ENCODE results near the gene GRAMD1B.
A peak's percentile ranks its signal among the peaks of the same experiment; 100 is the strongest.

The GRAMD1B gene

DNA sequence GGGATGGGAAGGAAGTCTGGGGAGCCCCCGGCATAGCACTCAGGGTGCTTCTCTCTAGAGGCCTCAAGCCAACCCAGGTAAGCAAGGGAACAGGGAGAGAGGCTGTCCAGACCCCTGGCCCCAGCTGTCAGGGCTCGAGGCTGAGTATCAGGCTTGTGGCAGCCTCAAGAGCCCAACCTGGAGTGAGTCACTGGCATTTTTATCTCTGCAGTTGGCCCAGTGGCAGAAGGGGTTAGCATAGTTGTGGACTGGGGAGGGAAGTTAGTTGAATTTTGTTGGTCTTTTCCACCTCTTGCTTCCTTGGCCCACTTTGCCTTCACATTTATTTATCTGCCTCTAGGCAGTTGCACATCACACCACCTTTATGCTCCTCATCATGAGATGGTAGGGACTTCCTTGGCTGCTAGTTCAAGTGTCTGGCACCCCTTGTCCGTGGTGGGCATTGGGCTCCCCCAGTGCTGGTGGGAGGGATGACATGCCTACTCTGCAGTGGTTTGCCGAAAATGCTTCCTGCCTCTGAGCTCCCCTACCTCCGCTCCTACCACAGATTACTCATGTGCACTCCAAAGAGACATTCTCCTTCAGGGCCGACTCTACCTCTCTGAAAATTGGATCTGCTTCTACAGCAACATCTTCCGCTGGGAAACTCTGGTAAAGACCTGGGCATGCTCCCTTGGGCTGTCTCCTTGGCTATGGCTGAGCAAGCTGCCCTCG lies 164.3 kb downstream of the GRAMD1B start:
- DNase-seq (ENCODE audit: low read depth, low spot score) = no peak
- no peak overlapping the region for H3K4me3 ChIP-seq (ENCODE audit: low read length)

DNA sequence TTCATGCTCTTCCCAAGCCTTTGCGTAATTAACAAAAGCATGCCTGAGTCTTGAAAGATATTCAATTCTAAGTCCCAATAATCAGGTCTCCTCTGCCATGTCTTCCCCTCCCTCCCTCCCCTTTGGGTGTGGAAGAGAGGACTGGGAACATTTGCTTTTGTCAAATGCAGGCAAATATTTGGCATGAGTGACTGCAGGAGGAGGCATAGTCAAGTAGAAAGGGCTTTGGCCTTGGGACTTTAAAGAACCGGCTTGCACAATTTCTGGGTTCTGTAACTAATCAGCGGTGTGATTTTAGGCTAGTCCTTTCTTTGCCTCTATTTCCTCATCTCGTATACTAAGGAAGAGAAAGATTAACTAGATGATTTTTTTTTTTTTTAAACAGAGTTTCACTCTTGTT lies 164.9 kb downstream of the GRAMD1B start:
- no peak for DNase-seq (ENCODE audit: low read depth, low spot score)
- H3K4me3 ChIP-seq (ENCODE audit: low read length) = no peak overlapping the region

DNA sequence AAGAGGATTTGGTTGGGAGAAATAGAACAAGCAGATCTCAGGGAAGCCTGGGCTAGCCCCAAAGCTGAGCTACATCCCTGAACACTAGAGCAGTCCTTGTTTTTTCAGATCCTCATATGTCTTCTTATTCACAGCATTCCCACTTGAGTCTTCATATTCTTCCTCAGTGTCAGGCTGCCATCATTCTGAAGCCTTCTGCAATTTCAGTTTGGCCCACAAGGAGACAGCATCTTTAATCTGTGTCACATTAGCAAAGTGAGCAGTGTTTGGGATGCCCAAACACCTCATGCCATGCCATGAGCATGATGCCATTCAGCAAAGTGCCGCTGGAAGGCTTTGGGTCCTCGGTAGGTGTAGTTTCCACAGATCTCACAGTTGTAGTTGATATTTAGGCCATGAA lies 167.8 kb downstream of the GRAMD1B start:
- no peak overlapping the region for H3K4me3 ChIP-seq (ENCODE audit: low read length)
- no peak for DNase-seq (ENCODE audit: low read depth, low spot score)

DNA sequence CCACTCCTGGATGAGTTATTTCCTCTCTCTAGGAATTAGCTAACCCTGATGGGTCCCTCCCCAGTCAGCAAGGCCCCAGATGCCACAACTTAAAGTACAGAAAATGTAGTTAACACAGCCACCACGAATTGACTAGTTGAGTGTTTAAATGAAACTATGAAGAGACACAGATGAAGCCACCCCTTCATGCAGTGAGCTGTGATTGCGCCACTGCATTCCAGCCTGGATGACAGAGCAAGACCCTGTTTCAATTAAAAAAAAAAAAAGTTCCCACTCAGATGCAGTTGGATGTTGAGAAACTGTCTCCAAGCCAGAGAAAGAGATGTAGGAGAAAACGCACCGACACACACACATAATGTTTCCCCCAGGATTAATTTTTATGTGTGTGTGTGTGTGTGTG lies 171.1 kb downstream of the GRAMD1B start:
- no peak overlapping the region for H3K4me3 ChIP-seq (ENCODE audit: low read length)
- no peak for DNase-seq (ENCODE audit: low read depth, low spot score)

DNA sequence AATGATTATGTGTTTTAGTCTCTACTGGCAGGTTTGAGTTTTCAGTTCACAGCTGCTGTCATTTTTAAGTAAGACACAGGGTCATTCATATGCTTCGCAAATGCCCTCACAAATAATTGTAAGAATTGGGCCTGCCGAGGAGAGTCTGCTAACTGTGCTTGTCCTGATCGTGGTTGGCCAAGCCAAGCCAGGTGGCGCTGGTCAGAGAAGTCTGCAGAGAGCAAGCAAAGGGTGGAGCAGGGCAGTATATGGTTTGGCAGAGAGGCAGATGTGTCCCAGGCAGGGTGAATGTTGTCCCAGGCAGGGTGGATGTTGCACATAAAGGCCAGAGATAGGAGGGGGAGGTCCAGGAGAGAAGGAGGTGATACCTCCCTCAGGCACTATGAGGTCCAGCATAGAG lies 171.7 kb downstream of the GRAMD1B start:
- no peak for DNase-seq (ENCODE audit: low read depth, low spot score)
- H3K4me3 ChIP-seq (ENCODE audit: low read length) = no peak overlapping the region

DNA sequence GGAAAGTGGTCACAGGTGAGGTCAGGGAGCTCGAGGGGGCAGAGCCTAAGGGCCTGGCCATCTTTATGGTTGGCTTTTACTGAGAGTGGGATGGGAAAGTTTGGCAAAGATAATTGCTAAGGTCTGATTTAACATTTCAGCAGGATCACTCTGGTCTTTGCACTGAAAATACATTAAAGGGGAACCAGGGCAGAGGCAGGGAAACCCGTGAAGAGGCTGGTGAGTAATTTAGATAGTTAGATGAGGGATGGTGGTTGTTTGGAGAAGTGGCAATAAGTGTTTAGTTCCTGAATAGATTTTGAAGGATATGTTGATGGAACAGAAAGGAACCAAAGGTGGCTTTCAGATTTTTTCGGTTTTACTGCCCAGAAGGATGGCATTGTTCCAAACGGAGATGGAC lies 173.6 kb downstream of the GRAMD1B start:
- no peak overlapping the region for H3K4me3 ChIP-seq (ENCODE audit: low read length)
- DNase-seq (ENCODE audit: low read depth, low spot score) = no peak

DNA sequence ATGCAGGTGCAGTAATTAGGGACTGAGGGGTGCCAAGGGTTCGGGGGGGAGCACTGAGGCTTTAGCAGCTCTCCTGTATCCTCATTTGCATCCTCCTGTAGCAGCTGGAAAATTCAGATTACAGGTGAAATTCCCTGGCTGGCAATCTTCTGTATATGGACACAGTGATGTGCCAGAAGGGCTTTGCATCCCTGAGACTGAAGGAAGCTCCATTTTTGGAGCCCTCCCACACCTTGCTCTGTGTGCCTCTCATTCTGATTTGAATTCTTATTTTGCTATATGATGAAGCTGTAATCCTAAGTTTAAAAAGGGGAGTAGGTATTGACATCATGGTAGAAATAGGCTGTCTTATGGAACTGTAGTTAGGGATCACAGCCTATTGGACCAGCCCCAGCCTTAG lies 177.7 kb downstream of the GRAMD1B start:
- DNase-seq (ENCODE audit: low read depth, low spot score) = no peak
- H3K4me3 ChIP-seq (ENCODE audit: low read length) = no peak overlapping the region

DNA sequence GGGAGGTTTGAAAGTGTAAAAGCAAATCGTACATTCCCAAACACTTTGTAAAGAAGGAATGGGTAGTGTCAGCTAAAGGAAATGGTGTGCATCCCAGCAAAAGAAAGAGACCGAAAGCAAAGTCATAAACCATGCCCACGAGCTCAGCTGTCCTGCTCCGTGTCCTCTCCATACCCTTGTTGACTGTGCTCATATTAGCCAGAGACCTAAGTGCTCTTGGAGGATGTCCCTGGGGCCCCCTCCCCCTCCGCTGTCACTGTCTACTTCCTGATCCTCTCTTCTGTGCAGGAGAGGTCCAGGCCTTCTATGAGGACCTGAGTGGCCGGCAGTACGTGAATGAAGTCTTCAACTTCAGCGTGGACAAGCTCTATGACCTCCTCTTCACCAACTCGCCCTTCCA lies 178.3 kb downstream of the GRAMD1B start:
- no peak overlapping the region for H3K4me3 ChIP-seq (ENCODE audit: low read length)
- no peak for DNase-seq (ENCODE audit: low read depth, low spot score)

DNA sequence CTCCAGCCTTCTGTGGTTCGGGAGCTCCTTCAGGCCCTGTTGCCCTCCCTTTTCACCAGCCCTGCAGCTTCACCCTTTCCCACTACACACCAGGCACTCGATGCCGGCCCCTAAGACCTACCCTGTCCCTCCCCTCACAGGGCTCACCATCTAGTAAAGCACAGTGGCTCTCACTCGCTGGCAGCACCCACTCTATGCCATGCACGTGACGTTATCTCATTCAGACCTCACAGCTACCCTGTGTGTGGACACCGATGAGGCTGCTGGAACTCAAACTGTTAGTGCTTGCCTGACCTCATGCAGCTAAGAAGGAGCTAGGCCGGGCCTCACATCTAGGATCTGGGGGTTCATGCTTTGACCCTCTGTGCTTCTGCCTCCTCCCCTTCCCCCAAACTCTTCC lies 178.9 kb downstream of the GRAMD1B start:
- no peak overlapping the region for H3K4me3 ChIP-seq (ENCODE audit: low read length)
- DNase-seq (ENCODE audit: low read depth, low spot score) = no peak

DNA sequence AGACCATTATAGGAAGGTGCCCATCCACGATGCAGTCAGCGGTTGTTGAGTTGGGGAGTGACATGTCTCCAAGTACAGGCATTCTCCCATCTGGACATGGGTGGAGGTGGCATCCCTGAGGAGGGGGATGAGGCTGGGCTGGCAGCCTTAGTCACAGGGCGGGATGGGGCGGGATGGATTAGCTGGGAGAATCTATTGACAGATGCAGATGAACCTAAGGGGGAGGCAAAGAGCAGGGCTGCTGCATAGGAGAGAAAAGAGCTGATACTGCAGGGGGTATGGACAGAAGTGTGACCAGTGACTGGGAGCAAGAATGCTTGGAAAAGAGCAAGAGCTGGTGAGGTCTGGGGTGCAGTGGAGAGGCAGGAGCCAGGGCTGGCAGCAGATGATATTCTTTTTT lies 181.6 kb downstream of the GRAMD1B start:
- no peak overlapping the region for H3K4me3 ChIP-seq (ENCODE audit: low read length)
- no peak for DNase-seq (ENCODE audit: low read depth, low spot score)

DNA sequence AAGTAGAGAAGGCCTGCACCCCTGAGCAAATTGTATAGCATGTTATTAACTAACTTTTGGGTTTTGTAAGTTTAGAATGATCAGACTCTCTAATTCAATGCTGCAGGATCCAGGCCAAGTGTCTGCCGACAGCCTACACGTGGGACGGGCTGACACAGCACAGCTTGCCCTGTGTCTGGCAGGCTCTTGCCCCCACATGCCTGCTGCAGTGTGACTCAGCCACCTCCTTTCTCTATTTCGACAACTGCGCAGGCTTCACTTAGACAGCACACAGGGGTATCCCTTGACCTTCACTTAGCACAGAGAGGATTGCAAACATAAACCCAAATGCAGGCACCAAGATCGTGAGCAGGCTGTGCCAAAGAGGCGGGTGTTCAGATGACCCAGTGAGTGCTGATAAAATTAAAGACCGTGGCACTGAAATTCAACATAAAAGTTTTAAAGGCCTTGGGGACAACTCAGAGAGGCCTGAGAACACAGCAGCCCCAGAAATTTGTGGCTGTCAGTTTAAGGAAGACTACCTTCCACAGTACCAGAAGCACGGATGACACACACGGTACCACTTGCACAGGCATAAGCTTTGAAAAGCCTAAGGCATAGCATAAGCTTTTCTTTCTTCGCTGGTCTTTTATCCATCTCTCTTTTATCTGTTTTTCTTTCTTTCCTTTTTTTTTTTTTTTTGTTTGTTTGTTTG lies 186.6 kb downstream of the GRAMD1B start:
- no peak for DNase-seq (ENCODE audit: low read depth, low spot score)

DNA sequence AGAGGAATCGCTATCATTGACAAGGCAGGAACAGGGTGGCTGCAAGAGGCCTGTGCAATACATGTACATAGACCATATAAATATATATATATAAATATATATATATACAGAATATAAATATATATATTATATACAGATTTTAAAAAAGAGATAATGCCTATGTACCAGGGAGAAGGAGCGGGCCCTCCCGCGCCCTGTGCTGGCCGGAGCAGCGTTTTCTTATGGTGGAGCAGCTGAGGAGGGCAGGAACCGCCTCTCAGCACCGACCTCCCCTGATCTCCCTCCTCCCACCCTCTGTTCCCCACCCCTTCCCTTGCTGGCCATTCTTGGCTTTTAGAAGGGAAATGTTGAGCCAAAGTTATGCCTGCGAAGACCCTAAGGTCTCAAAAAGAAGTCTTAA lies 192.5 kb downstream of the GRAMD1B start:
- no peak overlapping the region for H3K4me3 ChIP-seq (ENCODE audit: low read length)
- DNase-seq (ENCODE audit: low read depth, low spot score) = no peak

More for the DNA sequence above, 186.6 kb downstream of the GRAMD1B start:
- no peak overlapping the region for H3K4me3 ChIP-seq (ENCODE audit: low read length)

DNA sequence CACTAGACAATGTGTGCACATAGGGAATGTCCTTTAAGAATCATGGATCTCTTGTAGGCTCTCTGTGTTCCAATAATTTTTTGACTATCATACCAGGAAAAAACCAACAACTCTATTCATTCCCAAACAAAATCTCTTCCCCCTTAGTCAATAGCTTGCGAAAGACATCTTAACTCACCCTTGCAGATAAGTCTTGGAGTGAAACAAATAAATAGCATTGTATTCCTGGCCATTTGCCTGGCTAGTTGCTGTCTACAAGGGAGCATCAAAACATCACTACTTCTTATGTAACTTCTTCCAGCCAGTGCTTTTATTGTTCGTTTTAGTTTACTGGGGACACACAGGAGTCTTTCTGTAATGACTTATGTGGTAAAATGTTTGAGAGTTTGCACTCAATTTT lies 194.9 kb downstream of the GRAMD1B start:
- DNase-seq (ENCODE audit: low read depth, low spot score) = no peak
- H3K4me3 ChIP-seq (ENCODE audit: low read length) = no peak overlapping the region

DNA sequence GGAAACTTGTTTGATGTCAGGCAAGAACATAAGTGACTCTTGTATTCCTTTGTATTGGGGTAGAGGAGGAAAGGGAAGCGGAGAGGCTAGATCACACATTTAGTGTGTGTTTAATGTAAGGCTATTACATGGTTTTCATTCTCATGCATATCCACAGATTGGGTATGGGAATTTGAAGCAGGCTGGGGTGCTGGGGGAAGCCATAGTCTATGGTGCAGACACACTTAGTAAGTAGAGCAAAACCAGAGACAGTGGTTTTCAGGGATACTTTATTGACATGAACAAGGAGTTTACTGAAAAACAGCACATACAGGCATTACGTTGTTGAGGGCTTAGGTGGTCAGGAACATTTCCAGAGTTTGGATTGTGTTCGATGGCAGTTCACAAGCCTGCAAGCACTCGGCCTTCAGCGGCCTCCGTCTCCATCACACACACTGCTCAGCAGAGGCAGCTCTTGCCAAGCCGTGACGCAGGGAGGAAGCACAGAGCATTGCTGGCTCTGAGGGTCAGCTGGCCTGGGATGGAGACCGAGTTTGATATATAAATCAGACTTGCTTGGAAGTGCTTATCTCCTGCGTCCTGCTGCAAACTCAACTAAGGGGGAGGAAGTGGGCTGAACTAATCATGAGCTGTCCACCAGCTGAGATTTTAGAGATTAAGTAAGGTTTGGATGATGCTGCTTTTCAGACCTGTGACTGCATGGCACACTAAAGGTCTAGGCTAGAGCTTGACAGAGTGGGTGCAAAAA lies 199.0 kb downstream of the GRAMD1B start:
- no peak overlapping the region for H3K4me3 ChIP-seq (ENCODE audit: low read length)
- DNase-seq (ENCODE audit: low read depth, low spot score) = no peak

DNA sequence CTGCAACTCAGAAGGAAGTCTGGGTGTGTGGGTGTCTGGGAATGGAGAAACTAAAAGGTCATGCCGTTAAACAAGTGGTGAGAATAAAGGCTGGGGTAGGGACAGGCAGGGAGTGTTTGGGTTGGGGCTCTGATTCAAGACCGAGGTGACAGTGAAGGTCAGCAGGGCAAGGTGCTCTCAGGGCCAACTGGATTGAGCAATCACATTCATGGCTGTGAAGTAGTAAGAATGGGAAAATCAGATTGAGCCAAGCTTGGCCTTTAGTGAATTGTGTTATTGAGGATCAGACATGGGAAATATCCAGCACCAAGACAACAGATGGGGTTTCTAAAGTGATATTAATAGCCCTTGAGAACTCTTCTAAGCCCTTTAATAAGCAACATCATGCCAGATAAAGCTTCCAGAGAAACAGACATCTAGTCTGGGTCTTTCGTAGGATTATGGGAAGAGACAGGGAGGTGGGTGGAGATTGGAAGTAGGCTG lies 200.1 kb downstream of the GRAMD1B start:
- DNase-seq (ENCODE audit: low read depth, low spot score) = no peak
- no peak overlapping the region for H3K4me3 ChIP-seq (ENCODE audit: low read length)

DNA sequence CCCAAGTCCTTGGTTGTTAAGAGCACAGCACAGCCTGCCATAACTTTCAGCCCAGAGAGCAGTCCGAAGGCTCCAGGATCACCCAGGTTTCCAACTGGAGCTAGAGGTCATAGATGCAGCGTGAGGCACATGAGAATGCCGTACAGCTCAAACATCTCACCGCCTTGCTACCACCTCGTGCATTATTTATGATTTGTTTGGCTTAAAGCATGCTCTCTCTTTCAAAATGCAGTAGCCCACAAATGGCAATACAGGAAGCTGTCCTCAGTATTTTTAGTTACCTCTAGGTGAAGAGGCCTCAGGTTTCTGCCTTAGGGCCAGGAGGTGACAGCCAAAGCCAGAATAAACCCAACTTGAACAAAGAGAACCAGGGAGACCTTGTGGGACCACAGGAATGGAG lies 210.0 kb downstream of the GRAMD1B start:
- H3K4me3 ChIP-seq (ENCODE audit: low read length) = no peak overlapping the region
- DNase-seq (ENCODE audit: low read depth, low spot score) = no peak

DNA sequence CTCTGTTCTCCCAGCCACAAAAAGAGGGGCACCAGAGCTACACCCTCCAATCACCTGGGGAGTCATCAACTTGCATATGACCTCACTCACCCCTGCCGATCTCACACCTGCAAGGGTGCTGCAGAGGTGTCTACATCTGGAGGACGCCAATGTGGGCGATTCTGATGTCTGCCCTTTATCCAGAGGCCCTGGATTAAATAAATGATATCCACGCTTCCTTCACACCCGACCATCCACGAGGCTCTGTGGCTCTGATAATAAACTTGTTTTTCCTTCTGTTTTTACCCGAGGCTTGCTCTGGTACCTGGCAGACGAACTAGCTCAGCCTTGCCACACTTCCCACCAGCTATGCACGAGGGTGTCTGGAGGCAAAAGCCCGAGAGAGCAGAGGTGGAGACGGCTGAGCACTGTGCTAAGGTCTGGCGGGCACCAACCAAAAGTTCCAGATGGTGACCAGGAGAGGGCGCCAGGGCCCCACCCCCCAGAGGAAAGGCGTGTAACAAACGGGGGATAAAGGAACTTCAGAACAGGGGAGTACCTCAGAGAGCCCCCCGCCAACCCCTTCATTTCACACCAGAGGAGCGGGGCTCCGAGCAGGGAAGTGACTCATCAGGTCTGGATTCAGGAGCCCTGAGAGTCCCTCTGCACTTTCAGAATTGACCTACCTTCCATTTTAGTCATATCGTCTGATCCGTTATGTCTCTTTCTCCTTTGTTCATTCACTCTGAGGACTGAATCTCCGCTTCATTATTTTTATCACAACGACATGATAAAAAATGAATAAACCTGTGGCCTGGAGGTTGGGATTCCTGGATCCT lies 210.8 kb downstream of the GRAMD1B start:
- peak; percentile 36 for DNase-seq (ENCODE audit: low read depth, low spot score)
- no peak overlapping the region for H3K4me3 ChIP-seq (ENCODE audit: low read length)

DNA sequence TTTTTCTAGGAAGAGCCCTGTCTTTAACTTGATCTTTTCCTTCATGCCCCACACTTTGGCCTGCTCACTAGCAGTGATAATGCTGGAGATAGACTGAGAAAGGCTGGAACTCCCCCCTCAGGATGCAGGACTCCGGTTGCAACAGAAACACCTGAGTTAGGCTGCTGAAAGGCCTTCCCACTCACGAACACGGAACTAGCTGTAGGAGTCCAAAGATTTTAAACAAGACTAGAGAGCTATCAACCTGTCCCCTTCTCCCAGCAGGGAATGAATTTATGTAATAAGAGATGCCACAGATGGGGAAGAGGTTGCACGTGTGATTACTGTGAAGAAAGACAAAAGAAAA lies 211.4 kb downstream of the GRAMD1B start:
- no peak for DNase-seq (ENCODE audit: low read depth, low spot score)
- no peak overlapping the region for H3K4me3 ChIP-seq (ENCODE audit: low read length)

DNA sequence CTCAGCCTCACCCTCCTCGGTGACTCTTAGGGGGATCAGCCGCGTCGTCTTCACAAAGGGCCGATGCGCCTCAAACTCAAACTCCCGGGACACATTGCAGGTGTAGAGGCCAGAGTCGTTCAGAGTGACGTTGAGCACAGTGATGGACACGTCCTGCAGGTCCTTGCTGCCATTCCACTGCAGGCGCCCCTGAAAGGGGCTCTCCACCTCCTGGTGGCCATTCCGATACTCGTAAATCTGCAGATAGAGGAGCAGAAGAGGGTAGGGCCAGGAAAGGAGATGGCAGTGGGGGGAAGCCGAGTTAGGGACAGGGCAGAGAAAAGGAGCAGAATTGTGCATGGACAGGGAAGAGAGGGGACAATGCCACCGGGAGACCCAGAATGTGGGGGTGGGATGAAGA lies 212.4 kb downstream of the GRAMD1B start:
- no peak for DNase-seq (ENCODE audit: low read depth, low spot score)
- no peak overlapping the region for H3K4me3 ChIP-seq (ENCODE audit: low read length)

Data from Jurkat, Clone E6-1 (cell line).